Esophagus muscularis mucosa (tissue), 4 donors: Measurements from ENCODE around the gene KLHL6. TPM values are rescaled to one million over a fixed set of nuclear protein-coding genes. Genes with fewer than 3 reads are reported as not detected.

Experiments used
- DNase-seq: peaks from one replicate; pipeline ENCODE4 v3.0.0-alpha.2; 2017; ENCODE audit errors: extremely low spot score
- H3K27ac ChIP-seq, 4 donors: fragments of 200-600 bp; sonication (generic); replicated peaks in 1 of 4; 1 replicate in 3 of 4; 2 replicates in 1 of 4; pipeline ENCODE4 v1.5.1; 2016 to 2019; ENCODE audit warnings: mild to moderate bottlenecking in 1 of 4
- H3K27me3 ChIP-seq, 4 donors: fragments of 200-600 bp; sonication (generic); one replicate each; pipeline versions ENCODE4 v1.5.1 to v1.6.0; 2016 to 2019
- H3K36me3 ChIP-seq, 4 donors: fragments of 200-600 bp; sonication (generic); one replicate each; pipeline ENCODE4 v1.5.1; 2016 to 2019
- H3K4me1 ChIP-seq, 4 donors: fragments of 200-600 bp; sonication (generic); one replicate each; pipeline ENCODE4 v1.5.1; 2016 to 2019
- H3K4me3 ChIP-seq, 4 donors: fragments of 200-600 bp; sonication (generic); 1 replicate in 2 of 4; 2 replicates in 2 of 4; pipeline ENCODE4 v1.5.1; 2016 to 2019; ENCODE audit warnings: mild to moderate bottlenecking in 4 of 4, moderate library complexity in 1 of 4
- H3K9me3 ChIP-seq, 4 donors: fragments of 200-600 bp; sonication (generic); 1 replicate in 3 of 4; 2 replicates in 1 of 4; pipeline ENCODE4 v1.5.1; 2016 to 2019
- CTCF ChIP-seq, 3 experiments: fragments of 200-600 bp in 2 of 3; fragments of 450-650 bp in 1 of 3; sonication (generic) in 2 of 3; IDR thresholded peaks; one replicate each; pipeline ENCODE4 v1.5.1; 2017 to 2019; ENCODE audit warnings: antibody characterized with exemption in 3 of 3, mild to moderate bottlenecking in 2 of 3, moderate library complexity in 1 of 3
- EP300 ChIP-seq: sonication (generic); formaldehyde crosslinking; IDR thresholded peaks from one replicate; pipeline ENCODE4 v1.6.1; 2017; ENCODE audit warnings: antibody characterized with exemption
- POLR2A ChIP-seq: fragments of 450-650 bp; IDR thresholded peaks from one replicate; pipeline ENCODE4 v1.6.1; 2017; ENCODE audit warnings: antibody characterized with exemption, moderate library complexity, mild to moderate bottlenecking, low read depth
- POLR2AphosphoS5 ChIP-seq, 2 donors: sonication (generic); formaldehyde crosslinking; IDR thresholded peaks; one replicate each; pipeline ENCODE4 v1.6.1; 2017; ENCODE audit warnings: antibody characterized with exemption in 2 of 2
- WGBS: methylation state at CpG from one replicate; pipeline ENCODE4 v1.1.5; 2018; 5-methylcytosine and 5-hydroxymethylcytosine counted together
- intact Hi-C: fragments of 100-400 bp; cut with DNase I; formaldehyde crosslinking; loops from one replicate; pipeline ENCODE4 v1.15.1; 2023
- total RNA-seq, 4 donors: library from RNA; depleted of rRNA; stranded (reverse); fragments of >200 nt; gene quantifications; one replicate each; pipeline versions ENCODE4 v1.1.0 to v1.2.1, GENCODE V29; 2016

The KLHL6 gene
- total RNA-seq, 4 donors from 2014 or later, result 0.71 to 4.1 (median 1.3) TPM

GRCh38 chr3:183493296-183494045 lies 62.0 kb downstream of the KLHL6 start:
- H3K27me3 ChIP-seq, result no peaks in the 10 kb centered on the region
- TF ChIP-seq POLR2AphosphoS5 (IDR thresholded peaks at IDR 0.05) (no peak), POLR2A (no peak), CTCF (IDR thresholded peaks at IDR 0.05) (no peak), EP300 (no peak)
- no peaks in the 10 kb centered on the region for H3K36me3 ChIP-seq
- DNase-seq, result peak; percentile 57
- H3K4me3 ChIP-seq, result no peak overlapping the region
- no peak overlapping the region for H3K27ac ChIP-seq
- H3K4me1 ChIP-seq, result peaks cover 0 to 3% (median 0%) of the 10 kb centered on the region in 4 donors
- WGBS, result 94% methylated on average over 4 of the region's 4 CpGs
- intact Hi-C loops, result no loop called here
- H3K9me3 ChIP-seq, result no peaks in the 10 kb centered on the region

- DNase-seq, result peak; percentile 53
- 80% methylated on average over 4 of the region's 4 CpGs for WGBS
- no peaks in the 10 kb centered on the region for H3K9me3 ChIP-seq
- no peaks in the 10 kb centered on the region for H3K27me3 ChIP-seq
- intact Hi-C loops, result no loop called here
- peaks cover 0 to 3% (median 0%) of the 10 kb centered on the region in 4 donors for H3K4me1 ChIP-seq
- no peak overlapping the region for H3K4me3 ChIP-seq
- no peaks in the 10 kb centered on the region for H3K36me3 ChIP-seq
- H3K27ac ChIP-seq, result no peak overlapping the region
- TF ChIP-seq CTCF (IDR thresholded peaks at IDR 0.05) (no peak), POLR2AphosphoS5 (IDR thresholded peaks at IDR 0.05) (no peak), POLR2A (no peak), EP300 (no peak)
Observed at GRCh38 chr3:183492849-183493179, 62.7 kb downstream of the KLHL6 start.

GRCh38 chr3:183491923-183492848 lies 63.3 kb downstream of the KLHL6 start:
- intact Hi-C loops, result no loop called here
- H3K36me3 ChIP-seq, result no peaks in the 10 kb centered on the region
- H3K27me3 ChIP-seq, result no peaks in the 10 kb centered on the region
- H3K27ac ChIP-seq, result no peak overlapping the region
- no peak overlapping the region for H3K4me3 ChIP-seq
- WGBS, result 96% methylated on average over 18 of the region's 45 CpGs
- TF ChIP-seq CTCF (IDR thresholded peaks at IDR 0.05) (no peak), POLR2A (no peak), EP300 (no peak), POLR2AphosphoS5 (IDR thresholded peaks at IDR 0.05) (no peak)
- H3K9me3 ChIP-seq, result no peaks in the 10 kb centered on the region
- H3K4me1 ChIP-seq, result peaks cover 0 to 3% (median 0%) of the 10 kb centered on the region in 4 donors
- DNase-seq, result peak; percentile 34

- Histone ChIP-seq H3K36me3 (no peaks in the 10 kb centered on the region), H3K4me3 (no peak overlapping the region), H3K9me3 (no peaks in the 10 kb centered on the region), H3K4me1 (peaks cover 0 to 3% (median 0%) of the 10 kb centered on the region in 4 donors), H3K27me3 (no peaks in the 10 kb centered on the region), H3K27ac (no peak overlapping the region)
- DNase-seq, result peak; percentile 42
- intact Hi-C loops, result no loop called here
- 88% methylated on average over 20 of the region's 23 CpGs for WGBS
- TF ChIP-seq CTCF (IDR thresholded peaks at IDR 0.05) (no peak), POLR2A (no peak), POLR2AphosphoS5 (IDR thresholded peaks at IDR 0.05) (no peak), EP300 (no peak)
Observed at GRCh38 chr3:183491109-183491922, 64.2 kb downstream of the KLHL6 start.
